DND-41 (cell line): Measurements from ENCODE around the gene AFG3L2.
"Not testable (repeated sequence)": the region's sequence is repeated elsewhere in the genome, so short reads cannot be mapped to it uniquely, and the experiment has no call there.

Experiments
- ATAC-seq: fragments of 200-7000 bp; cut with Tn5 transposase; 3 replicates; pipeline ENCODE4 v1.9.1; 2021; ENCODE audit warnings: low read depth; ENCODE audit not compliant: insufficient read depth
- DNase-seq: peaks from one replicate; pipeline ENCODE4 v3.0.0-alpha.2; 2020
- H2AFZ ChIP-seq: 2 replicates; pipeline ENCODE4 v1.6.0; 2012; ENCODE audit warnings: low read depth, low read length
- H3K27ac ChIP-seq: 2 replicates; pipeline ENCODE4 v1.5.1; 2012; ENCODE audit warnings: low read length, inconsistent platforms
- H3K27me3 ChIP-seq: fragments of 200-600 bp; sonication (generic); 2 replicates; pipeline ENCODE4 v1.6.0; 2012; ENCODE audit warnings: low read length, mild to moderate bottlenecking, inconsistent platforms; ENCODE audit not compliant: insufficient read depth, poor library complexity
- H3K36me3 ChIP-seq: 2 replicates; pipeline ENCODE4 v1.5.1; 2012; ENCODE audit warnings: low read length, inconsistent platforms; ENCODE audit not compliant: insufficient read depth
- H3K4me1 ChIP-seq: 2 replicates; pipeline ENCODE4 v1.5.1; 2012; ENCODE audit warnings: mild to moderate bottlenecking, low read length; ENCODE audit not compliant: insufficient read depth
- H3K4me2 ChIP-seq: 2 replicates; pipeline ENCODE4 v1.6.0; 2012; ENCODE audit warnings: mild to moderate bottlenecking, moderate library complexity, low read length, inconsistent platforms; ENCODE audit not compliant: insufficient read depth
- H3K4me3 ChIP-seq, 2 experiments: fragments of 200-600 bp in 1 of 2; shearing (Covaris generic) in 1 of 2; 2 replicates each; pipeline ENCODE4 v1.5.1; 2012 to 2016; ENCODE audit warnings: inconsistent platforms in 2 of 2, low read length in 2 of 2, mild to moderate bottlenecking in 2 of 2, low read depth in 1 of 2, moderate library complexity in 1 of 2
- H3K79me2 ChIP-seq: 2 replicates; pipeline ENCODE4 v1.6.0; 2012; ENCODE audit warnings: low read length, inconsistent platforms; ENCODE audit not compliant: insufficient read depth
- H3K9ac ChIP-seq: 2 replicates; pipeline ENCODE4 v1.6.0; 2012; ENCODE audit warnings: low read depth, mild to moderate bottlenecking, inconsistent platforms, low read length, moderate library complexity
- H3K9me3 ChIP-seq: 2 replicates; pipeline ENCODE4 v1.5.1; 2012; ENCODE audit warnings: low read length, moderate library complexity, mild to moderate bottlenecking, inconsistent platforms; ENCODE audit not compliant: insufficient read depth, severe bottlenecking
- H4K20me1 ChIP-seq: 2 replicates; pipeline ENCODE4 v1.6.0; 2012; ENCODE audit warnings: low read length; ENCODE audit not compliant: insufficient read depth
- CTCF ChIP-seq: IDR thresholded peaks from 2 replicates; pipeline ENCODE4 v1.5.1; 2012; ENCODE audit warnings: borderline replicate concordance, low read length, moderate library complexity, mild to moderate bottlenecking; ENCODE audit not compliant: poor library complexity, severe bottlenecking; ENCODE audit errors: extremely low read depth
- EZH2 ChIP-seq: IDR thresholded peaks from 3 replicates; pipeline ENCODE4 v1.6.1; 2012; ENCODE audit warnings: borderline replicate concordance, low read depth, mild to moderate bottlenecking, moderate library complexity, low read length, inconsistent platforms; ENCODE audit not compliant: severe bottlenecking

The AFG3L2 gene

GRCh38 chr18:12388442-12388841, 11.4 kb upstream of the AFG3L2 start:
- no peaks in the 10 kb centered on the region for H4K20me1 ChIP-seq
- no peak for TF ChIP-seq EZH2
- no peak for TF ChIP-seq CTCF
- no peaks in the 10 kb centered on the region for H3K79me2 ChIP-seq
- H3K4me1 ChIP-seq, result no peaks in the 10 kb centered on the region
- H3K9ac ChIP-seq, result no peak overlapping the region
- H3K36me3 ChIP-seq, result no peaks in the 10 kb centered on the region
- no peak overlapping the region for H3K27ac ChIP-seq
- no peak overlapping the region for H2AFZ ChIP-seq
- no peaks in the 10 kb centered on the region for H3K27me3 ChIP-seq
- no peak overlapping the region for H3K4me3 ChIP-seq
- no peak for DNase-seq
- H3K4me2 ChIP-seq, result no peak overlapping the region
- H3K9me3 ChIP-seq, result no peaks in the 10 kb centered on the region
- no peak for ATAC-seq

DNA sequence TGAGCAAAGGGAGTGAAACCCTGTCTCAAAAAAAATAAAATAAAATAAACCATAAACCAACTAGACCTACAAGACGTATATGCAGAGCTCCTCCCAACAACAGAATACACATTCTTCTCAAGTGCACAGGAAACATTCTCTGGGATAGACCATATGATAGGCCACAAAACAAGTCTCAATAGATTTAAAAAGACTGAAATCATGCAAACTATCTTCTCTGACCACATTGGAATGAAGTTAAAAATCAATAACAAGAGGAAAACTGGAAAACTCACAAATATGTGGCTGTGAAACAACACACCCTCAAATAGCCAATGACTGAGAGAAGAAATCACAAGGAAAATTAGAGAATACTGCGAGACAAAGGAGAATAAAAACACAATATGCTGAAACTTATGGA, 7.2 kb upstream of the AFG3L2 start:
- no peaks in the 10 kb centered on the region for H3K4me1 ChIP-seq
- no peak overlapping the region for H3K4me3 ChIP-seq
- DNase-seq, result no peak
- H3K79me2 ChIP-seq, result no peaks in the 10 kb centered on the region
- H3K27me3 ChIP-seq, result no peaks in the 10 kb centered on the region
- no peak overlapping the region for H3K27ac ChIP-seq
- H2AFZ ChIP-seq, result no peak overlapping the region
- H3K36me3 ChIP-seq, result no peaks in the 10 kb centered on the region
- H3K9ac ChIP-seq, result no peak overlapping the region
- no peak for ATAC-seq
- H3K4me2 ChIP-seq, result no peak overlapping the region
- TF ChIP-seq CTCF, result no peak
- no peak for TF ChIP-seq EZH2
- no peaks in the 10 kb centered on the region for H3K9me3 ChIP-seq
- H4K20me1 ChIP-seq, result no peaks in the 10 kb centered on the region

DNA sequence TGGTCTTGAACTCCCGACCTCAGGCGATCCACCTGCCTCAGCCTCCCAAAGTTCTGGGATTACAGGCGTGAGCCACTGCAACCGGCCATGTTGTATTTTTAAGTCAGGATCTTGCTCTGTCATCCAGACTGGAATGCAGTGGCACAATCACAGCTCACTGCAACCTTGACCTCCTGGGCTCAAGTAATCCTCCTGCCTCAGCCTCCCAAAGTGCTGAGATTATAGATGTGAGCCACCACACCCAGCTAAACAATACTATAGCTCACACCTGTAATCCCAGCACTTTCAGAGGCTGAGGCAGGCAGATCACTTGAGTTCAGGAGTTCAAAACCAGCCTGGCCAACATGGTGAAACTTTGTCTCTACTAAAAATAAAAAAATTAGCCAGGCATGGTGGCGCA, 6.7 kb upstream of the AFG3L2 start:
- not testable (repeated sequence) for H2AFZ ChIP-seq, DNase-seq, H3K4me3 ChIP-seq, H3K4me1 ChIP-seq, H3K79me2 ChIP-seq, H3K27ac ChIP-seq, H4K20me1 ChIP-seq, H3K9me3 ChIP-seq, H3K27me3 ChIP-seq, H3K9ac ChIP-seq, H3K4me2 ChIP-seq, ATAC-seq, H3K36me3 ChIP-seq

DNA sequence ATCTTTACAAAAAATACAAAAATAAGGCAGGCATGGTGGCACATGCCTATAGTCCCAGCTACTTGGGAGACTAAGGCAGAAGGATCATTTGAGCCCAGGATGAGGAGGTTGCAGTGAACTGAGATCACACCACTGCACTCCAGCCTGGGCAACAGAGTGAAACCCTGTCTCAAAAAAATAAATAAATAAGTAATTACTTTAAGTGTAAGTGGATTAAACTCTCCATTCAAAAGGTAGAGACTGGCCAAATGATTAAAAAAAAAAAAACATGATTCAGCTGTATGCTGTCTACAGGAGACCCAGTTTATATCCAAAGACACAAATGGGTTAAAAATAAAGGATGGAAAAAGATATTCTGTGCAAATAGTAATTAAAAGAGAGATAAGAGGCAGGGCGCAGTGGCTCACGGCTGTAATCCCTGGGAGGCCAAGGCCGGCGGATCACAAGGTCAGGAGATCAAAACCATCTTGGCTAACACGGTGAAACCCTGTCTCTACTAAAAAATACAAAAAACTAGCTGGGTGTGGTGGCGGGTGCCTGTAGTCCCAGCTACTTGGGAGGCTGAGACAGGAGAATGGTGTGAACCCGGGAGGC, 5.3 kb upstream of the AFG3L2 start:
- not testable (repeated sequence) for ATAC-seq, H3K4me2 ChIP-seq, H3K79me2 ChIP-seq, H4K20me1 ChIP-seq, H3K27me3 ChIP-seq, H3K4me3 ChIP-seq, H2AFZ ChIP-seq, H3K9ac ChIP-seq, H3K4me1 ChIP-seq, H3K36me3 ChIP-seq, DNase-seq, H3K27ac ChIP-seq, H3K9me3 ChIP-seq

GRCh38 chr18:12378198-12378558, 1.2 kb upstream of the AFG3L2 start:
- peak overlapping the region; percentile 100 for H2AFZ ChIP-seq
- H3K79me2 ChIP-seq, result peaks cover 38% of the 10 kb centered on the region
- ATAC-seq, H3K27me3 ChIP-seq, DNase-seq, H3K9me3 ChIP-seq, H3K36me3 ChIP-seq: not testable (repeated sequence)
- peak overlapping the region; percentile 87 to 99; a peak in 3 of 4 replicates for H3K4me3 ChIP-seq
- H3K27ac ChIP-seq, result peak overlapping the region; percentile 93
- peak overlapping the region; percentile 99 for H3K4me2 ChIP-seq
- peaks cover 40% of the 10 kb centered on the region for H3K4me1 ChIP-seq
- peak overlapping the region; percentile 77 for H3K9ac ChIP-seq
- peaks cover 30% of the 10 kb centered on the region for H4K20me1 ChIP-seq
